ENCODE measurements around the gene RUFY3. TPM values are rescaled to one million over a fixed set of nuclear protein-coding genes. Genes with fewer than 3 reads are reported as not detected.

The RUFY3 gene
- total and polyA plus RNA-seq, 2 of the 13 experiments (the other 11 are each of a cell fraction or from before 2014, with no cell fraction given): 17.9 to 25.3 TPM

- peak; percentile 98 for TF ChIP-seq IRF2 (CRISPR knock-in tag; IDR thresholded peaks at IDR 0.05)
- TF ChIP-seq BRCA1 (CRISPR knock-in tag; IDR thresholded peaks at IDR 0.05): peak; percentile 87
- no peak for TF ChIP-seq ZBTB49 (CRISPR knock-in tag; IDR thresholded peaks at IDR 0.05; ENCODE audit: borderline replicate concordance)
- TF ChIP-seq DRAP1 (CRISPR knock-in tag; IDR thresholded peaks at IDR 0.05): peak; percentile 62; the same call in 1 of the 2 replicates
- TF ChIP-seq NFE2 (CRISPR knock-in tag; IDR thresholded peaks at IDR 0.05): no peak
- TF ChIP-seq ZNF431 (CRISPR knock-in tag; IDR thresholded peaks at IDR 0.05; ENCODE audit: borderline replicate concordance, low read depth): peak; percentile 45; the same call in 1 of the 2 replicates
- peak; percentile 56; the same call in 1 of the 2 replicates for TF ChIP-seq MAZ (IDR thresholded peaks at IDR 0.05; ENCODE audit: borderline replicate concordance, low read depth, low read length)
- TF ChIP-seq MAZ (CRISPR knock-in tag; IDR thresholded peaks at IDR 0.05; ENCODE audit: low read depth): peak; percentile 87
- TF ChIP-seq PRMT3 (CRISPR knock-in tag; IDR thresholded peaks at IDR 0.05; ENCODE audit: borderline replicate concordance, low read depth): peak; percentile 66; the same call in 1 of the 2 replicates
- TF ChIP-seq GLI4 (CRISPR knock-in tag; IDR thresholded peaks at IDR 0.05; ENCODE audit: borderline replicate concordance): no peak
- TF ChIP-seq TCF7 (IDR thresholded peaks at IDR 0.05; ENCODE audit: low read depth): no peak
- TF ChIP-seq MXD1 (CRISPR knock-in tag; IDR thresholded peaks at IDR 0.05): peak; percentile 76
- TF ChIP-seq YEATS2 (CRISPR knock-in tag; IDR thresholded peaks at IDR 0.05; ENCODE audit: borderline replicate concordance): peak; percentile 98
- peak; percentile 40; the same call in 1 of the 2 replicates for TF ChIP-seq GATA4 (IDR thresholded peaks at IDR 0.05; ENCODE audit: borderline replicate concordance, low read depth)
- TF ChIP-seq ZNF580 (CRISPR knock-in tag; IDR thresholded peaks at IDR 0.05; ENCODE audit: borderline replicate concordance, low read depth): peak; percentile 82; the same call in 1 of the 2 replicates
- TF ChIP-seq ZBTB46 (CRISPR knock-in tag; IDR thresholded peaks at IDR 0.05; ENCODE audit: borderline replicate concordance): no peak
- peak; percentile 72 for TF ChIP-seq ZNF598 (CRISPR knock-in tag; IDR thresholded peaks at IDR 0.05; ENCODE audit: borderline replicate concordance)
- no peak for TF ChIP-seq ZNF225 (CRISPR knock-in tag; IDR thresholded peaks at IDR 0.05)
- no peak; the same call in 1 of the 2 replicates for TF ChIP-seq ZSCAN22 (CRISPR knock-in tag; IDR thresholded peaks at IDR 0.05)
- no peak; the same call in 1 of the 2 replicates for TF ChIP-seq HMG20B (CRISPR knock-in tag; conservative IDR thresholded peaks at IDR 0.05)
- 0 out of 4 replicates have a peak, but pooled peaks of 1 of the 2 experiments have one; percentile 30 for TF ChIP-seq ATF4 (CRISPR knock-in tag; IDR thresholded peaks at IDR 0.05)
- peak; percentile 93 for TF ChIP-seq ZNF160 (CRISPR knock-in tag; IDR thresholded peaks at IDR 0.05)
Measured at GRCh38 chr4:70687821-70688794, 33.7 kb upstream of the RUFY3 start, which contains the start of gene UTP3 (continued).
